Sigmoid colon (tissue), 7 donors: Measurements from ENCODE around the gene CD180. TPM values are rescaled to one million over a fixed set of nuclear protein-coding genes. Genes with fewer than 3 reads are reported as not detected.

Source experiments
- DNase-seq: peaks from one replicate; pipeline ENCODE4 v3.0.0-alpha.2; 2019
- H3K27ac ChIP-seq, 4 donors: fragments of 200-600 bp; sonication (generic); one replicate each; pipeline ENCODE4 v1.5.1; 2016 to 2019; ENCODE audit warnings: mild to moderate bottlenecking in 1 of 4
- H3K27me3 ChIP-seq, 3 donors: fragments of 200-600 bp; sonication (generic); one replicate each; pipeline ENCODE4 v1.5.1; 2019; ENCODE audit warnings: mild to moderate bottlenecking in 1 of 3
- H3K36me3 ChIP-seq, 4 donors: fragments of 200-600 bp; sonication (generic); one replicate each; pipeline ENCODE4 v1.5.1; 2016 to 2019
- H3K4me1 ChIP-seq, 4 donors: fragments of 200-600 bp; sonication (generic); one replicate each; pipeline ENCODE4 v1.5.1; 2017 to 2019
- H3K4me3 ChIP-seq, 4 donors: fragments of 200-600 bp; sonication (generic); one replicate each; pipeline ENCODE4 v1.5.1; 2017 to 2019; ENCODE audit warnings: mild to moderate bottlenecking in 2 of 4, moderate library complexity in 1 of 4
- H3K9me3 ChIP-seq, 4 donors: fragments of 200-600 bp in 3 of 4; sonication (generic) in 3 of 4; one replicate each; pipeline versions ENCODE4 v1.5.1 to v1.6.1; 2013 to 2019
- EP300 ChIP-seq, 4 donors: sonication (generic); formaldehyde crosslinking; IDR thresholded peaks; one replicate each; pipeline ENCODE4 v1.6.1; 2017; ENCODE audit warnings: antibody characterized with exemption in 4 of 4
- POLR2A ChIP-seq, 2 donors: fragments of 450-650 bp; IDR thresholded peaks; one replicate each; pipeline ENCODE4 v1.6.1; 2016; ENCODE audit warnings: antibody characterized with exemption in 2 of 2, mild to moderate bottlenecking in 2 of 2, moderate library complexity in 2 of 2
- POLR2AphosphoS5 ChIP-seq, 4 donors: sonication (generic); formaldehyde crosslinking; IDR thresholded peaks; one replicate each; pipeline ENCODE4 v1.6.1; 2017; ENCODE audit warnings: antibody characterized with exemption in 4 of 4
- WGBS, 2 donors: extraction: QIAGEN DNeasy Blood & Tissue Kit; methylation state at CpG; one replicate each; pipeline ENCODE4 v1.1.7; 2013; 5-methylcytosine and 5-hydroxymethylcytosine counted together
- intact Hi-C: fragments of 100-400 bp; cut with DNase I; formaldehyde crosslinking; loops from one replicate; pipeline ENCODE4 v1.15.1; 2023
- polyA plus RNA-seq, 3 donors: library from polyadenylated mRNA; stranded (reverse); fragments of 200-250 nt; gene quantifications; one replicate each; pipeline ENCODE4 v1.2.3, GENCODE V29; 2013
- total RNA-seq, 4 donors: library from RNA; depleted of rRNA; stranded (reverse); fragments of >200 nt; gene quantifications; one replicate each; pipeline ENCODE4 v1.1.0, GENCODE V29; 2016
- TF ChIP-seq, protein P1 (sequence below), 4 experiments: fragments of 450-650 bp in 3 of 4; fragments of 200-600 bp in 1 of 4; IDR thresholded peaks; one replicate each; pipeline ENCODE4 v1.5.1; 2016 to 2019; ENCODE audit warnings: antibody characterized with exemption in 4 of 4, mild to moderate bottlenecking in 3 of 4, moderate library complexity in 2 of 4
- donor health status: healthy with polysubstance abuse.
- donor health status: Bipolar disorder and iron deficiency.
- donor health status: healthy.

CD180 gene
- total and polyA plus RNA-seq, 7 donors, result 0.55 to 3.5 (median 0.99) TPM

DNA sequence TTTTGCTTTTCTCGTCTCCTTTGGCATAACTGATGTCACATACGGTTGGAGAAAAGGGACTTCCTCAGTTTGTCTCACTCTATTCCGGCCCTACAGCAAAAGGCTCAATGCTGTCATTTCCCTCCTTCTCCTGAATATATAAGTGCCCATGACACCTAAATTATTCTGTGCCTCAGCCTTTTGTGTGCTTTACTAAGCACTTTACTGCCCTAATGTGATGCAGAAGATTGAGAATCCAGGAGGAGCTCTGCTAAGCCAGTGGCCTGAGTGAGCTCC lies 7.6 kb downstream of the CD180 start:
- no peak overlapping the region for H3K4me3 ChIP-seq
- TF ChIP-seq, protein P1, sequence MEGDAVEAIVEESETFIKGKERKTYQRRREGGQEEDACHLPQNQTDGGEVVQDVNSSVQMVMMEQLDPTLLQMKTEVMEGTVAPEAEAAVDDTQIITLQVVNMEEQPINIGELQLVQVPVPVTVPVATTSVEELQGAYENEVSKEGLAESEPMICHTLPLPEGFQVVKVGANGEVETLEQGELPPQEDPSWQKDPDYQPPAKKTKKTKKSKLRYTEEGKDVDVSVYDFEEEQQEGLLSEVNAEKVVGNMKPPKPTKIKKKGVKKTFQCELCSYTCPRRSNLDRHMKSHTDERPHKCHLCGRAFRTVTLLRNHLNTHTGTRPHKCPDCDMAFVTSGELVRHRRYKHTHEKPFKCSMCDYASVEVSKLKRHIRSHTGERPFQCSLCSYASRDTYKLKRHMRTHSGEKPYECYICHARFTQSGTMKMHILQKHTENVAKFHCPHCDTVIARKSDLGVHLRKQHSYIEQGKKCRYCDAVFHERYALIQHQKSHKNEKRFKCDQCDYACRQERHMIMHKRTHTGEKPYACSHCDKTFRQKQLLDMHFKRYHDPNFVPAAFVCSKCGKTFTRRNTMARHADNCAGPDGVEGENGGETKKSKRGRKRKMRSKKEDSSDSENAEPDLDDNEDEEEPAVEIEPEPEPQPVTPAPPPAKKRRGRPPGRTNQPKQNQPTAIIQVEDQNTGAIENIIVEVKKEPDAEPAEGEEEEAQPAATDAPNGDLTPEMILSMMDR (IDR thresholded peaks at IDR 0.05), result no peak
- TF ChIP-seq POLR2AphosphoS5 (IDR thresholded peaks at IDR 0.05), result no peak
- TF ChIP-seq EP300 (IDR thresholded peaks at IDR 0.05), result no peak
- no peak for TF ChIP-seq POLR2A (IDR thresholded peaks at IDR 0.05)
- H3K9me3 ChIP-seq, result no peaks in the 10 kb centered on the region
- no peaks in the 10 kb centered on the region for H3K36me3 ChIP-seq
- H3K4me1 ChIP-seq, result peaks cover 0 to 8% (median 0%) of the 10 kb centered on the region in 4 donors
- DNase-seq, result no peak
- intact Hi-C loops, result no loop called here
- H3K27me3 ChIP-seq, result no peaks in the 10 kb centered on the region
- H3K27ac ChIP-seq, result no peak overlapping the region
- 78 to 87% methylated on average over 3 of the region's 3 CpGs for WGBS, 2 donors

DNA sequence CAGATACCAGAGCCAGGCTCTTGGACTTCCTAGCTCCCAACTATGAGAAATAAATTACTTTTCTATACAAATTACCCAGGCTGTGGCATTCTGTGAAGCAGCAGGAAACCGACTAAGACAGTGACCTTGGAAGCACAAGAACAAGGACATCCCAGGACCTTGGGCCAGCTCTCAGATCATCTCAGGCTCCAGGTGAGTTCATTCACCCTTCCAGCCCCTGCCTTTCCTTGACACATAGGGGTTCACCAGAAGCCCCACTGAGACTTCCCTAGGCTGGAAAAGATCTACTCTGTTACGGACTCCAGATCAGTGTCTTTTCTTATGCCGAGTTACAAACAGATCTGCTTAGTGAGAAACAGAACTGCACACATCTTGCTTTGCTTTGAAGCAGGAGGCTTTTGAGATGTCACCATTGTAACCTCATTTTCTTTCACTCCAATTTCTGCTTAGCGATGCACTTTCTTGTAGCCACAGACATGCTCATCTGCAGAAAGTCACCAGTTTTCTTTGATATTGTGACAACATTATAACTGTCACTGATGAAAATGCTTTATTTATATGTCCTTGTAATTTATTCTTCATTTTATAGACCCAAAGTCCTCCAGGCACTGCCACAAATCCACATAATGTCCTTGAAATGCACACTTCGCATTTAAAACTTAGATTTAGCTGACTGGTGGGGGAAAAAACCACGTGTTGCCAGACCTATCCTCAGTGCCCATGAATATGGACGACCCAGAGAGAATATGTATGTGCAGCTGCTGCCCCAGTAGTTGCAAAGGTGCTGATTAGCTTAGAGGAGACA lies 8.1 kb downstream of the CD180 start:
- no peak overlapping the region for H3K27ac ChIP-seq
- intact Hi-C loops, result no loop called here
- no peaks in the 10 kb centered on the region for H3K9me3 ChIP-seq
- TF ChIP-seq, protein P1 (IDR thresholded peaks at IDR 0.05), result no peak
- no peak for TF ChIP-seq POLR2AphosphoS5 (IDR thresholded peaks at IDR 0.05)
- no peak for TF ChIP-seq POLR2A (IDR thresholded peaks at IDR 0.05)
- TF ChIP-seq EP300 (IDR thresholded peaks at IDR 0.05), result no peak
- 78 to 85% methylated on average over 7 of the region's 7 CpGs for WGBS, 2 donors
- H3K4me3 ChIP-seq, result no peak overlapping the region
- no peaks in the 10 kb centered on the region for H3K36me3 ChIP-seq
- no peaks in the 10 kb centered on the region for H3K27me3 ChIP-seq
- no peak for DNase-seq
- H3K4me1 ChIP-seq, result peaks cover 0 to 5% (median 0%) of the 10 kb centered on the region in 4 donors

DNA sequence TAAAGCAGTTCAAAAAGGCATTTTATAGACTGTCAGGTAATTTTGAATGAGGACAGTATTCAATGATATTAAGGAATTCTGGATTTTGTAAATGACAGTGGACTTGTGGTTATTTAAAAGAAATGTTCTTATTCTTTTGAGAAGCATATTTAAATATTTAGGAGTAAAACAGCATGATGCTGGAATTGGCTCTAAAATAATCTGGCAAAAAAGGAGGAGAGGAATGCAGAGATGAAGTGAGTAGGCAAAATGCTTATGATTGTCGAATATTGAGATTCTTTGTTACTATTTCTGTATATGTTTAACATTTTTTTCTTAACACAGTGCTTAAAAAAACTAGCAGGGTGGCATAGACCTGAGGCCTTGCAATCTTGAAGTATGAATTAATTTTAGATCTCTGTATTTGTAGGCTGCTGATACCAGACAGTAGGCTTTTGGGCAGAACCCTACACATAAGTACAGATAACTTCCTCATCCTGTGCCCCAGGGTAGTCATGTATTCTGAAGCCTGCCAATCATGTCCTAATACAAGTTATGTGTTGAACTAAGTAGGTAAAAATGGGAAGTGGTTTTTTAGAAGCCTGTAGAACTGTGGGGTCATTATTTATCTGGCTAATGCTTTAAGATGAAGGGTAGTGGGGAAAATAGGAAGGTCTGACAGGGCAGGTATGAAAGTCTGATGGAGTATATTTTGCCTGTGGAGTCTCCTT lies 9.4 kb downstream of the CD180 start:
- WGBS, 2 donors, result 47 to 81% methylated on average over 1 of the region's 1 CpG
- peaks cover 0 to 5% (median 0%) of the 10 kb centered on the region in 4 donors for H3K4me1 ChIP-seq
- intact Hi-C loops, result no loop called here
- no peak overlapping the region for H3K27ac ChIP-seq
- no peak for DNase-seq
- TF ChIP-seq, protein P1 (IDR thresholded peaks at IDR 0.05), result no peak
- no peak for TF ChIP-seq POLR2A (IDR thresholded peaks at IDR 0.05)
- no peak for TF ChIP-seq EP300 (IDR thresholded peaks at IDR 0.05)
- TF ChIP-seq POLR2AphosphoS5 (IDR thresholded peaks at IDR 0.05), result no peak
- no peaks in the 10 kb centered on the region for H3K36me3 ChIP-seq
- no peak overlapping the region for H3K4me3 ChIP-seq
- no peaks in the 10 kb centered on the region for H3K27me3 ChIP-seq
- H3K9me3 ChIP-seq, result no peaks in the 10 kb centered on the region

DNA sequence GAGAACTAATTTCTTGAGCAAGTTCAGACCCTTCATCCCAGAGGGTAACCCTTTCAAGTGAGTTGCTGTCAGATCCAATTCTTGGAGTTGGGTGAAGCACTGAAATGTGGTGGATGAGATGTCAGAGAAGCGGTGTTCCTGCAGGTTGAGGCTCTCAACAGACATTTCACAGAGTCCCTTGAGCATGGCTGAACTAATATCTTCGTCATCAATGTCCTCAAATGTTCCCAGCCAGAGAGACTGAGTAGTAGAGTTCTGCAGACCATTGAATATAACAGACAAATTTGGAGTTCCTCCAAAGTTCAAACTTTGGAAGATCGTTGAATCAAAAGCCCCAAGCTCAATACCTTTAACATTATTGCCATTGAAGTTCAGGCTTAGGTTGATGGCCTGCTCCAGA lies 12.7 kb downstream of the CD180 start:
- H3K4me3 ChIP-seq, result no peak overlapping the region
- H3K9me3 ChIP-seq, result no peaks in the 10 kb centered on the region
- intact Hi-C loops, result no loop called here
- no peaks in the 10 kb centered on the region for H3K27me3 ChIP-seq
- 95 to 97% methylated on average over 3 of the region's 3 CpGs for WGBS, 2 donors
- H3K27ac ChIP-seq, result no peak overlapping the region
- no peak for DNase-seq
- TF ChIP-seq, protein P1 (IDR thresholded peaks at IDR 0.05), result no peak
- no peak for TF ChIP-seq POLR2A (IDR thresholded peaks at IDR 0.05)
- no peak for TF ChIP-seq EP300 (IDR thresholded peaks at IDR 0.05)
- no peak for TF ChIP-seq POLR2AphosphoS5 (IDR thresholded peaks at IDR 0.05)
- H3K4me1 ChIP-seq, result peaks cover 0 to 5% (median 0%) of the 10 kb centered on the region in 4 donors
- no peaks in the 10 kb centered on the region for H3K36me3 ChIP-seq
